DMS114 treated with DMSO at 0.1 percent for 48 hours (cell line): Measurements from ENCODE around the gene STK32C.

Experiments used
- DNase-seq: peaks from one replicate; lab custom pipeline; 2025; ENCODE audit not compliant: unreplicated experiment; lab: John Stamatoyannopoulos, UW

STK32C gene

DNA sequence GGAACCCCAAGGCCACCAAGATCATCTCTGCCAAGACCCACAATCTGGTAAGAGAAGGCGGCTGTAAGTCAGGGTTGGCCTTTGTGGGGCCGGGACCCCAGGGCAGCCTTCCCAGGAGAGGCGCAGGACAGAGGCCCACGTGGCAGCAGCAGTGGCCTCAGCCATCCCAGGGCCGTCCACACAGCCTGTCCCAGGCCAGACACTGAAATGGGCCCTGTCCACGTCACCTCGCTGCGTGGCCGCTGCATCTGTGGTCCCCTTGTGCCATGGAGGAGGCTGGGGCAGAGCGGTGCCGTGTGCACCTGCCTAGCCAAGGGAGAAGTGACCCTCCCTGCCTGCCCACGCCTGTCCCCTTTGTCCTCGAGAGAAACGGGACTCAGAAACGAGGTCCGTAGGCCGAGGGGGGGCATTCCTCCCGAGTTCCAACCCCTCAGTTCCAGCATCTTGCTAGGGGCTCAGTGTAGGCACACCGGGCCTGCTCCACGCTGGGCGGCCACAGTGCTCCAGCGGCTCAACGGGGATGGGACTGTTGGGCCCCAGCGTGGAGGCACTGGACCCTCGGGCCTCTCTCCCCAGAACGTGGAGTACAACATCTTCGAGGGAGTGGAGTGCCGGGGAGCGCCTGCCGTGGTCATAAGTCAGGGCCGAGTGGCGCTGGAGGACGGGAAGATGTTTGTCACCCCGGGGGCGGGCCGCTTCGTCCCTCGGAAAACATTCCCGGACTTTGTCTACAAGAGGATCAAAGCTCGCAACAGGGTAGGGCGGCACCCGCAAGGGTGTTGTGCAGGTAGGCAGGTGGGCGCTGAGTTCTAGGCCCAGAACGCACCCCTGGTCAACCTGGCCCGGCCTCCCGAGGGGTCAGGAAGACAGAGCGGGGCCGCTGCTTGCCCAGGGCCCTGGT lies 105.4 kb downstream of the STK32C start:
- no peak for DNase-seq

DNA sequence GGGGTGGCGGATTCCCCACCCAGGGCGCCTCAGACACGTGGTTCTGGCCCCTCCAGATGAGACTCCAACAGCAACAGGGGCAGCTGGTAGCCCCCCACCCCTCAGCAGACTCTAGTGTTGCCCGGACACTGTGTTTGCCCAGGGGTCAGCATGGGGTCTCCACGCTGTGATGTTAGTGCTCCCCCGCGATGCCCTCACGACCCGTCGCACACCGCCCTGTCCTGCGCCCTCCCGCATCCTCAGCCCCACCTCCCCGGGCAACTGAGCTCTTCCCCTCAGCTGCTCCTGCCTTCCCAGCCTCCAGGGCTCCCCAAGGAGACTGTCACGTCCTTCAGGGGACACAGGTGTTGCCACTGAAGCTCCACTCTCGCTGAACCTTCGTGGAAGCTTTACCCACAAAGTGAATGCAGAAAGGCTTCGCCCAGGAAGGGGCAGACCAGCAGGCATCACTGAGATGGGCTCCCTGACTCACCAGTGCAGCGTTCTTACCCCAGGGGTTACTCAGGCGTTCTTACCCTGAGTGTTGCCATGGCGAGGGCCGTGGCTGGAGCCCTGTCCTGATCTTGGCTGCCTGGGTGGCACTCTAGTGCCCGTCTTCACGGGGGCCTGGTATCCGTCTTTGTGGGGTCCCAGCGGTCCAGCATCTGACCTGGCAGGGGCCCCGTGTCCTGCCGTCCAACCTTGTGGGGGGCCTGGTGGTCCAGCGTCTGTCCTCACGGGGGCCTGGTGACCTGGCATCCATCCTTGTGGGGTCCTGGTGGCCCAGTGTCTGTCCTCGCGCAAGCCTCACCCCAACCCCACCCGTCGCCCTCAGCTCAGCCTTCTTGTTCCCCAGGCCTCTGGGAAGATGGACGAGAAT lies 106.4 kb downstream of the STK32C start:
- no peak for DNase-seq

DNA sequence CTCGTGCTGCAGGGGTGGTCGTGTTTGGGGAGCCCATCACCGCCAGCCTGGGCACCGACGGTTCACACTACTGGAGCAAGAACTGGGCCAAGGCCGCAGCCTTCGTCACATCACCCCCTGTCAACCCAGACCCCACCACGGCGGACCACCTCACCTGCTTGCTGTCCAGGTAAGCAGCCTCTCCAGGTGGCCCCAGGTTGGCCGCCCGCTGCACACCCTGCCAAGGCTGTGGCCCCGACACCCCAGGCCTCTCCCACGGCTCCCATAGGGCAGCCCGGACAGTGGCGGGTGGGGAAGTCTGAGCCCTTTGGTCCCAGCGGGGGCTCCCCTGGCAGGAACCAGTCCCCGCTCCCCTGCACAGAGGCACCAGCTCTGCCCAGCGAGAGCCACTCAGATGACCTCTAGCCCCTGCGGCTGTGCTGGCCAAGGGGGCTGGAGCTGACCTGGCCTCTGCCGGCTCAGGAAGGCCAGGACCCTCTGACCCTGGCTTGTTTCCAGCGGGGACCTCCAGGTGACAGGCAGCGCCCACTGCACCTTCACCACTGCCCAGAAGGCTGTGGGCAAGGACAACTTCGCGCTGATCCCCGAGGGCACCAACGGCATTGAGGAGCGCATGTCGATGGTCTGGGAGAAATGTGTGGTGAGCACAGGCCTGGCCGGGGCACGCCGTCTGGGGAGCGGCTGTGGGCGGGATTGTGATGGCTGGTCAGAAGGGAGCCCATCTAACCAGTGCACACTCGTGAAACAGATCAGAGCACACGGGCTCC lies 107.2 kb downstream of the STK32C start:
- no peak for DNase-seq

DNA sequence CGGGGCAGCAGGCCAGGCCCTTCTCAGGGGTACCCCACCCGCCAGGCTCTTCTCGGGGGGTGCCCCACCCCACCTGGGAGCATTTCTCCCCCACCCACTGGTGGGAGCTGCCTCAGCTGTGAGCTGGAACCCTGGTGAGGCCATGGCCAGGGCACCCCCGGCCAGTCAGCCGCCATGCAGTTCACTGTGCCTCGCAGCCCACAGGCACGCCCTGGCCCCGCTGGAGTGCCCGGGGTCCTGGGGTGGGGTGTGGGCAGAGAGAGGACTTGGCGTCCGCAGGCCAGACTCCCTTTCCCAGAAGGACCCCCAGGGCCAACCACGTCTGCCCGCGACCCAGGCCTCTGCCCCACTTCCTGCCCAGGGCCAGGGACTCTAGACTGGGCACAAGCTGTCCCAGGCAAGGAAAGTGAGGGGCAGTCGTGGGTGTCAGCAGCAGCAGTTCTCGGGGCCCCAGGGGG lies 107.9 kb downstream of the STK32C start:
- DNase-seq, result no peak

DNA sequence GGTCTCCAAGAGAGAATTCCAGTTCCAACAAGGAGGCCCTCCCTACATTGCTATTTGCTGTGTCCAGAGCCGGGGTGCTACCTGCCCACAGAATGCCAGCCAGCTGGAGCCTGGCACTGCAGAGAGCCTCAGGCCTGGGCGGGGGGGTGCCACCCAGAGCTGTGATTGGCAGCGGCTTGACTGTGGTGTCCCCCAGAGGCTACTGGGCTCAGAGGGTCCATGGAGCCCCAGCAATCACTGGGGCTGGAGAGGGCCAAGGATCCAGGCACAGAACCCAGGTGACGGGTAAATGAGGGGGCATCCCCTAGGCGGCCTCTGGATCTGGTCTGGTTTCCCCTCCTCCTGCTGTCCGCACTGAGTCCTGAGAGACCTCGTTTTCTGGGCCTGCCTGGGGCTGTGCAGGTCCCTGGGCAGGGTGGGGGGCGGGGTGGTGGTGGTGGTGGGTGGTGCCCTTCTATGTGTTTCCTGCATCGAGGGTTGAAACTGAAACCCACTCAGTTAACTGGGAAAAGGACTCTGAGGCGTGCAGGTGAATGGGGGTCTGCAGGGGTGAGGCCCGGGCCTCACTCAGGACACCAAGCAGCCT lies 108.4 kb downstream of the STK32C start:
- DNase-seq, result no peak

DNA sequence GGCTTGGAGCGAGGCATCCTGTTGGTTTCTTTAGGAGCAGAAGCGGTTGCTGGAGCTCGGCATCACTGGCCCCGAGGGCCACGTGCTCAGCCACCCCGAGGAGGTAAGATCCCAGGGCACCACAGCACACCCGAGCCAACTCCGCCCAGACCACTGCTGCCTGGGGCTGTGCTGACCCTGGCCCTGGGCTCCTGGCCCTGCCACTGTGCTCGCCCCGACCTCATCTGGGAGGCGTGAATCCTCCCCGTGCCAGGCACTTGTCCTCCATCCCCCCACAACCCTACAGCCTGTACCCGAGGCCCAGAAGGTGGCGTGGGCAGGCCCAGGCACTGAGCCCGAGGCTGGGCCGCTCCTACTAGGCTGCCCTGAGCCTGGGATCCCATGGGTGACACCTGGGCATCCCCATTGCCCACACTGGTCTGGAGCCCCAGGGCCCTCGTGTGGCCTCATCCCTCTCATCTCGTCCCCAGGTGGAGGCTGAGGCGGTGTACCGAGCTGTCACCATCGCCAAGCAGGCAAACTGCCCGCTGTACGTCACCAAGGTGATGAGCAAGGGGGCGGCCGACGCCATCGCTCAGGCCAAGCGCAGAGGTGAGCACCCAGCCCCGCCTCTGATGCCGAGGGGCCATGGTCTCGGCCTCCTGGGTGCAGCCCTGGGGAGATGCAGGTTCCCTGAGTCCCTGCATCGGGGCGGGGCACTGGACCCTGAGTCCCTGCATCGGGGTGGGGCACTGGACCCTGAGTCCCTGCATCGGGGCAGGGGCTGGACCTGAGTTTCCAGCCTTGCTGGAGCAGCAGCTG lies 109.2 kb downstream of the STK32C start:
- DNase-seq, result no peak

DNA sequence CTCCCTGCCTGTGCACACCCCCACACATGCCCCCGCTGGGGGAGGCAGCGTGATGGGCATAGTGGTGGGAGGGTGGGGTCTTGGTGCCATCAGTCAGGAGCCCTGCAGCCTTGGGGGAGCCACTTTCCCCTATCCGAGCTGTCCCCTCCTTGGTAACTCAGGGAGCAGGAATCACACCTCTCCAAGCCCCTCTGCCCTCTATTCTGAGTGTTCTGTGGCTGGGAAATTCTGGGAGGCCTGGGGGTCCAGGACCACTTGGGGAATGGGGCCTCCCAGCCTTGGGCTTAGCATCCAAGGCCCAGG lies 109.7 kb downstream of the STK32C start:
- DNase-seq, result no peak

DNA sequence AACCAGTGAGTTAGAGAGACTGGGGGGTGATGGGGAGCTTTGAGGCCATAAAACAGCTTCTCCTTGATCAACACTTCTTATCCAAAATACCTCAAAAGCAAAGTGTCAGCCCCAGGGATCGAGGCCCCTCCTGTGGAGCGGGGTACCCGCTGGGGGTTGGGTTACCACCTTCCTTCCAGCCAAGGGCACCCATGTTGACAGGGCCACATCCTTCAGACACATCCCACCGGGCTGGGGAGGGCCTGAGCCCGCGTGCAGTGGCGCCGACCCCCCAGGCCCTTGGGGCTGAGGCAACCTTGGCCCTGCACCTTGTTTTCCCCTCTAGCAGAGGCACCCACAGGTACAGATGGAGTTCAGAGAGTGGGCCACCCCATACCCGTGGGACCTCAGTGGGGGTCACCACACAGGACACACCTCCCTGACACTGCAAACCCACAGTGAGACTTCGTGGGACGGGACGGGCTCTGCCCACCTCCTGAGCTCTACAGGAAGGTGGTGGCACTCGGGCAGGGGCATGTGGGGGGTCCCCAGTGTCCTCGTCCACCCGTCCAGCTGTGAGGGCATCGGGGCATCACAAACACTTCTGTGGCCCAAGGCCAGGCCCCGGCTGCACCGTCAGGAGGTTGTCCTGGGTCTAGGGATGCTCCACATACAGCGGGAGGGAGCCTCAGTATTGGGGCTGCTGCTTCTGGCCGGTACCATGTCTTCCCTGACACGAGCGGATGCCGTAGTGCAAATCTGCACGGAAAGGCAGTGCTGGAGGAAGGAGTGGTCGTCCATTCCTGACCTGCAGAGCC lies 110.3 kb downstream of the STK32C start:
- no peak for DNase-seq

DNA sequence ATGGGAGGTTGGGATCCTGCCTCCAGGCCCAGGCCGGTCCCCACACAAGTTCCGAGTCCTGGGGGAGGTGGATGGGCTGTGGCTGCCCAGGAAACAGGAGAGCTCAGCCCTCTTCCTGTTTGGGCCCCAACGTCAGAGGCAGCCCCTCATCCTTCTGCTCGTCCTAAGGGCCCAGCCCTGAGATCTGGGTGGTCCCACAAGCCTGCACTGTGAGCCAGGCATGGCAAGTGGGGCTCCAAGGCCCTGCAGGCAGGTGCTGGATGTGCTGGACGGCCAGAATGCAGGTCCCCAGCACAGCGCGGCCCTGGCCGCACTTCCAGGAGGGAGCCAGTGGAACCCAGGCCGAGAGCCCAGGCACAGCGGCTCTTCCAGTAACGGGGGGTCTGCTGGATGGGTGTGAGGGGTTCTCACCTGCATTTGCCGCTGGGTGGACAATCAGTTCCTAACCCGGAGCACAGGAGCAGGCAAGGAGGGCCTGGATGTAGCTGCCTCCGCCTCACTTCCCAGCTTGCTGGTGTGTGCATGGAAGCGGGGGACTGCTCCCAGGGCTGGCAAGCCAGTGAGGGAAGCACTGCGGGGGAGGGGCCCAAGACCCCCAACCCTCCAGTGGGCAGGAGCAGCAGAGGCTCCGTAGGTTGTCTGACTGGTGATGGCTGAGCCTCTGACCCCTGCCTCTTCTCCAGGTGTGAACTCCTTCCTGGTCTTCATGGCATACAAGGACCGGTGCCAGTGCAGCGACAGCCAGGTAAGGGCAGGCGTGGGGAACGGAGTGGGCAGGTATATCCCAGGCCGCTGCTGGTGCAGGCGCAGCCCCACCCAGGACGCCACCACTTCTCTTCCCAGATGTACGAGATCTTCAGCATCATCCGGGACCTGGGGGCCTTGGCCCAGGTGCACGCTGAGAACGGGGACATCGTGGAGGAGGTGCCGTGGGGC lies 111.3 kb downstream of the STK32C start:
- no peak for DNase-seq

DNA sequence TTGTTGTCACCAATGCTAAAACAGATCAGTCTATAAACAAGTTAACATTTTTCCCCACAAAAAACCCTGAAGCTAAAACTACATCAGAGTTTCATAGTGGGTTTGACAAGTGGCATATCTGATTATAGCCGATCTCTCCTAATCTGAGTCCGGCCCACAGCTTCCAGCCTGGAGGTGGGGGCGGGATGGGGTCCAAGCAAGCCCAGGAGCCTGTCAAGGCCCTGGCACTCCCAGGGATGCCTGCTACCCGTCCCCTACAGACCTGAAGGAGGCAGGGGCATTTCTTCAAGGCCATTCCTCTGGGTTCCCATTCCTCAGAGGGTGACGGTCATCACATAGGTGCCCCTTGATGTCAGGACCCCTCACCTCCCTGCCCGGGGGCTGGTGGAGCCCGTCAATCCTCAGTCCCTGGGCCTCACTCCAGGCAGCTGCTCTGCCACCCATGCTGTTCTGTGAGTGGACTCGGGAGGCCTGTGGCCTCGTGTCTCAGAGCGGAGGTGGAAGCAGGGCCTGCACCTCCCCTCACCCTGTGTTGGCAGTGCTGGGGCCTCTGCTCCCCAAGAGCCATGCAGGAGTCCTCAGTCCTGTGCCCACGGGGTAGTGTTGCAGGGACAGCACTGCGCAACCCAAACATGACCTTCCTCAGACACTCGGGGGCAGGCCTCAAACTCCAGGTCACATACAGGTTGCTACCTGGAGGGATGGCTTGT lies 112.2 kb downstream of the STK32C start:
- no peak for DNase-seq

DNA sequence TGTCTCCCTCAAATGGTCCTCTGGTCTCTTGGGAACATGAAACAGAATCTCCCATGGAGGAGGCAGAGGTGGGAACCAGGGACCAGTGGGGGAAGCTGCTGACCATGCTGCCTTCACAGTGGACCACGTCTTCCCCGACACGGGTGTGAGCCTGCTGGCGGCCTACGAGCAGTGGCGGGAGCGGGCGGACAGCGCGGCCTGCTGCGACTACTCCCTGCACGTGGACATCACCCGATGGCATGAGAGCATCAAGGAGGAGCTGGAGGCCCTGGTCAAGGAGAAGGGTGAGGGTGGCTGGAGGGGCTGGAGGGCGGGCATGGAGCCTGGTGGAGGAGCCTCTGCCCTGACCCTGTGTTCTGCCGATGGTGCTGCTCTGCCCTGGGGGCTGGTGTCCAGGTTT lies 113.0 kb downstream of the STK32C start:
- no peak for DNase-seq

DNA sequence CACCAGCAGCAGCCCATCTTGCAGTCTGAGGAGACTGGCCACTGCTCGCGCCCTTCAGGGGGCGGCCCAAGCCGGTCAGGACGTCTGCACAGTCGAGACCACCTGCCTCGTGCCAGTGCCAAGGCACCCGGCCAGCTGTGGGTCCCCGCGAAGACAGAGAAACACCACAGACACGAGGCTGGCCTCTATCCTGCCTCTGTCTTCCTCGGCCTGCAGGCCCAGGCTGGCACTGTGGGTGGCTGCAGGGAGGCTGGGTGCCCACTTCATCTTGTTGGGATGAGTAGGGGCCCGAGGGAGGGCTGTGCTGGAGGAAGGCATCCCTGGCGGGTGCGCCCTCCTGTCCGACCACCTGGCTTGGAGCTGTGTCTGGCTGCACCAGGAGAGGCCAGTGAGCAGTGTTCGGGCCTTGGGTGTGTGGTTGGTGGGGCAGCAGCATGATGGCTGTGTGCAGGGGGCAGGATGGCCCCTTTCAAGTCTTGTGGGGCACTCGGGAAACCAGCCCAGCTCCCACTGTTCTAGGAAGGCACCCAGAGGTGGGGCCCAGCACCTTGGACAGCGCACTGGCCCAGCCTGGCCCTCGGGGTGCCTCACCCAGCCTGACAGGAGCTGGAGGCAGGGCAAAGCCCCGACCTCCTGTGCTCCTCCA lies 113.7 kb downstream of the STK32C start:
- no peak for DNase-seq

DNA sequence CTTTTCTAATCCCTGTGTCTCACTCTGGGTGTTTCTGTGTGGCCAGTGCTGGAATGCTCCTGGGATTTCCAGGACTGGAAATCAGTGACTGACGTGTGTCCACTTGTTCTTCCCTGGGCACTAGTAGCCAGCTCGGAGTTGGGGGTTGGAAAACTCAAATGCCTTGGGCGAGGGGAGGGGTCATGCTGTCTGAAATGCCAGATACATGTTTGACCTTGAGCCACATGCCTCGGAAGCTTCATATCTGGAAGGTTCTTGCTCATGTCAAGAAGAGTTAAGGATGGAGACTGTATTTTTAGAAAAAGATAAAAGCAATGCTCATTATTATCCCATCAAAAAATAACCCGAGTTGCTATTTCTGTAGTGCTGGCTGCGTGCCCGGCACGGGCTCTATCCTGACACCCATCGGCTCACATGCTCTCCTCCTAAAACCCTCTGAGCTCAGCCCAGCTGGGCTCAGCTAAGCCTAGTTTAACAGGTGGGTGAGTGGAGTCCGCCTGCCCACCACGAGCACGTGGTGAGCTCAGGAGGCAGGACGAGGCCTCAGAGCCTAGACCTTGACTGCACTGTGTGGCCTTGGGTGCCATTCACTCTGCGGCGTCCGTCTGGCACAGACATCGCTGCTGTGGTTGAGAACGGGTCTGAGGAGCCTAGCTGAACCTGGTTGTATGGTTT lies 114.6 kb downstream of the STK32C start:
- DNase-seq, result no peak

DNA sequence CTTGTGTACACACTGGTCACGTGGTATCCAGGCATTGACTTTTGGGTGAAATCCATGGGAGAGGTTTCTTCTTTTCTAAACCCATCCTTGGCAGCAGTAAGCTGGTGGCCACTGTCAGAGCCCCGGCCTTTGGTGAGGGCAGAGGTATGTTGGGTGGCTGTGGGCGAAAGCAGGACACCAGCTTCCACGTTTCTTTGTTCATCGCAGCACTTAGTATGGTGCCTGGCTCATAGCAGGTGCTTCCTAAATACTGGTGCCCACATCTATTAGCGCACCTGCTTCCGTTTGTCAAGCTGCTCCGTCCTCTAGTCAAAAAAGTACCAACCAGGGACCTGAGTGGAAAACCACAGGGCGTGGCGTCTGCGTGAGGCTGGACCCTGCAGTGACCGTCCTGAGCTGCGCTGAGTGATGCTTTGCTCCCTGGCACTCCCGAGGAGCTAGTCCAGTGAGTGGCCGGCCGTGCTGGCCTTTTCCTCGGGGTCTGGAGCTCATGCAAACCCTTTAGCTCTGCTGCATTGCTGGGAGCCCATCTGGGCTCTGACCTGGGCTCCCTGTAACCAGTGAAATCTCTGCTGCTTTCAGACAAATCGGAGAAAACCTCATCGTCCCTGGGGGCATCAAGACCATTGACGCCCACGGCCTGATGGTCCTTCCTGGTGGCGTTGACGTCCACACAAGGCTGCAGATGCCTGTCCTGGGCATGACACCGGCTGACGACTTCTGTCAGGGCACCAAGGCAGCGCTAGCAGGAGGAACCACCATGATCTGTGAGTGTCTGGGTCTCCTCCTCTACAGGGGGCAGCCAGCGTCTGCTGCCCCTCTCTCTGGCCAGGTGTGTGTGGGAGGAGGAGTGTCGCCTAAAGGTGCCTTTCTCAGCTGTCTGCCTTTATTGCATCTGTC lies 115.4 kb downstream of the STK32C start:
- DNase-seq, result no peak

DNA sequence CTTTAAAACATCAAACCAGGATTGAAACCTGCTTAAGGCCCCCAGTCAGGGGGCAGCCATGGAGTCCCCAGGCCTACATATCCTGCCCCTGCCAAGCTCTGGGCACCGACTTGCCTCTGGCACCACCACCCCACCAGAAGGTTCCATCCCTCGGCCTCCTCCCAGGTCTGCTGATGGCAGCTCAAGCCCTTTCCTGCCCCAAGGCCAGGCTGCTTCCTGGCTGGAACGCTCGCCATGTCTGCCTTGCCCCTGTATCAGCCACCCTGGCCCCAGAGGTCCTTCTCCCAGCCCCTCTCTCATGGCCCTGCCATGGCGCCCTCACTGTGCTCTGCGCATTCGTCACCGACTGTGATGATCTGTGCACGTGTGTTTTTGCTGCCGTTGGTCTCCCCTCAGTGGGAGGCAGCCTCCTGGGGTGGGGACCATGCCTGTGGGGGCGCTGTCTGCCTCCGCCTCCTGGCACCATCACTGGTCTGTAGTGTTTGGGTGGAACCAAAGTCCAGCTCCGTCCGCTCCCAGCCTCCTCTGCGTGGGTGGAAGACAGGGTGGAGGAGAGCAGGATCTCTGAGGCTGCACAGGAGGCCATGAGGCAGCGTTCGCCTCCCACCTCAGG lies 117.8 kb downstream of the STK32C start:
- no peak for DNase-seq
